Fibroblast of skin of back (primary cell): Measurements from ENCODE around the gene XPNPEP3. TPM values are rescaled to one million over a fixed set of nuclear protein-coding genes. Genes with fewer than 3 reads are reported as not detected.
"Not testable (repeated sequence)": the region's sequence is repeated elsewhere in the genome, so short reads cannot be mapped to it uniquely, and the experiment has no call there.

Experiments used
- DNase-seq: peaks from one replicate; pipeline ENCODE4 v3.0.0-alpha.2; 2013
- polyA plus RNA-seq, 2 experiments: library from polyadenylated mRNA; unstranded; fragments of 120-200 nt; gene quantifications; one replicate each; pipeline ENCODE4 v1.2.1, GENCODE V29; 2013; ENCODE audit not compliant: insufficient read length in 2 of 2

The XPNPEP3 gene
- 7.1 TPM for polyA plus RNA-seq (2013, experiment 1 of 2; ENCODE audit: insufficient read length)
- 7.2 TPM for polyA plus RNA-seq (2013, experiment 2 of 2; ENCODE audit: insufficient read length)

GRCh38 chr22:40856513-40857308 is at the start of gene XPNPEP3, which contains the start of gene ST13:
Gene XPNPEP3, plus strand, starts transcription at chr22:40857148. Its CDS starts 34 bp downstream, at chr22:40857182.
Gene ST13, minus strand, starts transcription at chr22:40856639. Its CDS starts 99 bp downstream, at chr22:40856540.
- peak; percentile 97 for DNase-seq

GRCh38 chr22:40808018-40808841 is 48.7 kb upstream of the XPNPEP3 start:
- peak; percentile 72 for DNase-seq

- DNase-seq = no peak
Measured at GRCh38 chr22:40813912-40814315, 43.0 kb upstream of the XPNPEP3 start.

GRCh38 chr22:40817737-40818136 is 39.2 kb upstream of the XPNPEP3 start:
- DNase-seq = no peak

GRCh38 chr22:40818192-40818746 is 38.7 kb upstream of the XPNPEP3 start:
- DNase-seq = no peak

GRCh38 chr22:40818747-40819598 is 38.0 kb upstream of the XPNPEP3 start, which contains the start of gene SLC25A17:
Gene SLC25A17, minus strand, starts transcription at chr22:40819346. Its CDS starts 98 bp downstream, at chr22:40819248.
- peak; percentile 81 for DNase-seq

GRCh38 chr22:40819599-40820140 is 37.3 kb upstream of the XPNPEP3 start:
- no peak for DNase-seq

- no peak for DNase-seq
Measured at GRCh38 chr22:40823426-40823825, 33.5 kb upstream of the XPNPEP3 start.

- DNase-seq = not testable (repeated sequence)
Measured at GRCh38 chr22:40826292-40826691, 30.7 kb upstream of the XPNPEP3 start.

- DNase-seq = no peak
Measured at GRCh38 chr22:40826984-40827741, 29.8 kb upstream of the XPNPEP3 start.

GRCh38 chr22:40829131-40829530 is 27.8 kb upstream of the XPNPEP3 start:
- DNase-seq = no peak

- no peak for DNase-seq
Measured at GRCh38 chr22:40834619-40835018, 22.3 kb upstream of the XPNPEP3 start.

- no peak for DNase-seq
Measured at GRCh38 chr22:40838486-40838885, 18.5 kb upstream of the XPNPEP3 start.

- DNase-seq = no peak
Measured at GRCh38 chr22:40844951-40845350, 12.0 kb upstream of the XPNPEP3 start.

- DNase-seq = not testable (repeated sequence)
Measured at GRCh38 chr22:40845816-40846215, 11.1 kb upstream of the XPNPEP3 start.

GRCh38 chr22:40853333-40853732 is 3.6 kb upstream of the XPNPEP3 start:
- DNase-seq = no peak

GRCh38 chr22:40853961-40854360 is 3.0 kb upstream of the XPNPEP3 start:
- DNase-seq = no peak

- no peak for DNase-seq
Measured at GRCh38 chr22:40855071-40855978, 1.6 kb upstream of the XPNPEP3 start.

- DNase-seq = peak; percentile 20
Measured at GRCh38 chr22:40855979-40856512, 902 bp upstream of the XPNPEP3 start.
